Measurements from ENCODE around the gene IFNL4. TPM values are rescaled to one million over a fixed set of nuclear protein-coding genes. Genes with fewer than 3 reads are reported as not detected.
"Not testable (repeated sequence)": the region's sequence is repeated elsewhere in the genome, so short reads cannot be mapped to it uniquely, and the experiment has no call there.

IFNL4 gene
- total RNA-seq, 2 donors from 2014 or later, result not detected

GRCh38 chr19:39217094-39217493 lies 31.6 kb downstream of the IFNL4 start:
- no peak overlapping the region for H3K4me3 ChIP-seq
- no peak overlapping the region for H3K27ac ChIP-seq
- no peaks in the 10 kb centered on the region for H3K27me3 ChIP-seq
- TF ChIP-seq POLR2A (IDR thresholded peaks at IDR 0.05) (no peak), CTCF (IDR thresholded peaks at IDR 0.05) (no peak)
- intact Hi-C loops (cut with DNase I), result no loop called here
- ATAC-seq (no peak), DNase-seq (no peak)
- WGBS, 2 donors, result 85 to 92% methylated on average over 5 of the region's 5 CpGs
- no peaks in the 10 kb centered on the region for H3K4me1 ChIP-seq
- no peaks in the 10 kb centered on the region for H3K9me3 ChIP-seq
- no peaks in the 10 kb centered on the region for H3K36me3 ChIP-seq (replicated peaks in 1 of 2; ENCODE audit: insufficient read depth in 1 of 2, low read depth in 2 of 2)

- 87 to 97% methylated on average over 2 to 3 of the region's 3 CpGs for WGBS, 2 donors
- intact Hi-C loops (cut with DNase I); H3K4me1 ChIP-seq; ATAC-seq; DNase-seq; H3K27me3 ChIP-seq; H3K27ac ChIP-seq; H3K36me3 ChIP-seq (replicated peaks in 1 of 2; ENCODE audit: insufficient read depth in 1 of 2, low read depth in 2 of 2); H3K9me3 ChIP-seq; H3K4me3 ChIP-seq: not testable (repeated sequence)
These were observed 33.3 kb downstream of the IFNL4 start for GRCh38 chr19:39215323-39215722.

GRCh38 chr19:39212375-39212742 lies 36.3 kb downstream of the IFNL4 start:
- H3K36me3 ChIP-seq (replicated peaks in 1 of 2; ENCODE audit: insufficient read depth in 1 of 2, low read depth in 2 of 2), result no peaks in the 10 kb centered on the region
- 56 to 59% methylated on average over 7 to 8 of the region's 8 CpGs for whole genome bisulfite sequencing, 2 donors
- peak; percentile 20 to 61 (median 37) for DNase-seq
- no peak for ATAC-seq
- no peak for TF ChIP-seq POLR2A (IDR thresholded peaks at IDR 0.05)
- TF ChIP-seq CTCF (IDR thresholded peaks at IDR 0.05), result peak in 5 of 7 experiments; percentile 12 to 42 (median 32)
- intact Hi-C loops (cut with DNase I), result no loop called here
- H3K27ac ChIP-seq, result no peak overlapping the region
- H3K4me3 ChIP-seq, result no peak overlapping the region
- peaks cover 22% of the 10 kb centered on the region for H3K4me1 ChIP-seq
- no peaks in the 10 kb centered on the region for H3K9me3 ChIP-seq
- H3K27me3 ChIP-seq, result no peaks in the 10 kb centered on the region

GRCh38 chr19:39211731-39212374 lies 36.8 kb downstream of the IFNL4 start:
- ATAC-seq, result no peak
- WGBS, 2 donors, result 89 to 92% methylated on average over 4 to 13 of the region's 13 CpGs
- H3K27ac ChIP-seq, result no peak overlapping the region
- TF ChIP-seq POLR2A (IDR thresholded peaks at IDR 0.05) (no peak), CTCF (IDR thresholded peaks at IDR 0.05) (no peak)
- intact Hi-C loops (cut with DNase I), result no loop called here
- no peaks in the 10 kb centered on the region for H3K36me3 ChIP-seq (replicated peaks in 1 of 2; ENCODE audit: insufficient read depth in 1 of 2, low read depth in 2 of 2)
- H3K27me3 ChIP-seq, result no peaks in the 10 kb centered on the region
- H3K4me3 ChIP-seq, result no peak overlapping the region
- H3K9me3 ChIP-seq, result no peaks in the 10 kb centered on the region
- peaks cover 27% of the 10 kb centered on the region for H3K4me1 ChIP-seq
- no peak for DNase-seq

- intact Hi-C loops (cut with DNase I), result no loop called here
- WGBS, 2 donors, result 25 to 34% methylated on average over 7 of the region's 7 CpGs
- Histone ChIP-seq H3K36me3 (replicated peaks in 1 of 2; ENCODE audit: insufficient read depth in 1 of 2, low read depth in 2 of 2) (no peaks in the 10 kb centered on the region), H3K4me3 (no peak overlapping the region), H3K4me1 (peaks cover 43% of the 10 kb centered on the region), H3K9me3 (no peaks in the 10 kb centered on the region), H3K27ac (peak overlapping the region in 2 of 4 donors; percentile 76 to 78), H3K27me3 (no peaks in the 10 kb centered on the region)
- TF ChIP-seq CTCF (IDR thresholded peaks at IDR 0.05), result no peak
- TF ChIP-seq POLR2A (IDR thresholded peaks at IDR 0.05), result no peak
- ATAC-seq (no peak), DNase-seq (peak; percentile 32 to 55 (median 47))
These were observed 39.5 kb downstream of the IFNL4 start for GRCh38 chr19:39209196-39209595.
